Large intestine (tissue), 3 donors: ENCODE results near the gene FGGY. TPM values are rescaled to one million over a fixed set of nuclear protein-coding genes. Genes with fewer than 3 reads are reported as not detected.

Source experiments
- DNase-seq, 2 donors: peaks; one replicate each; pipeline versions ENCODE4 v3.0.0 to v3.0.0-alpha.2; 2013
- H3K27ac ChIP-seq: one replicate; pipeline ENCODE4 v1.5.1; 2013; ENCODE audit warnings: low read length
- H3K27me3 ChIP-seq: 2 replicates; pipeline ENCODE4 v1.6.1; 2013; ENCODE audit warnings: low read length; ENCODE audit not compliant: control insufficient read depth, insufficient read depth
- H3K36me3 ChIP-seq: 2 replicates; pipeline ENCODE4 v1.6.1; 2013; ENCODE audit warnings: low read length; ENCODE audit not compliant: control insufficient read depth, insufficient read depth
- H3K4me1 ChIP-seq: one replicate; pipeline ENCODE4 v1.6.1; 2013; ENCODE audit warnings: low read length; ENCODE audit not compliant: control insufficient read depth, insufficient read depth
- H3K4me3 ChIP-seq: one replicate; pipeline ENCODE4 v1.5.1; 2013; ENCODE audit warnings: low read length
- H3K9me3 ChIP-seq: one replicate; pipeline ENCODE4 v1.6.1; 2013; ENCODE audit warnings: mild to moderate bottlenecking, low read depth, low read length, moderate library complexity; ENCODE audit not compliant: control insufficient read depth
- WGBS: methylation state at CpG from one replicate; pipeline ENCODE4 v1.1.5; 2013; ENCODE audit warnings: low lambda C conversion rate; ENCODE audit not compliant: insufficient coverage; 5-methylcytosine and 5-hydroxymethylcytosine counted together
- polyA plus RNA-seq: library from polyadenylated mRNA; unstranded; fragments of 120-200 nt; gene quantifications from one replicate; pipeline ENCODE4 v1.2.1, GENCODE V29; 2013

The FGGY gene
- polyA plus RNA-seq, 1 donor: 17.5 TPM

DNA sequence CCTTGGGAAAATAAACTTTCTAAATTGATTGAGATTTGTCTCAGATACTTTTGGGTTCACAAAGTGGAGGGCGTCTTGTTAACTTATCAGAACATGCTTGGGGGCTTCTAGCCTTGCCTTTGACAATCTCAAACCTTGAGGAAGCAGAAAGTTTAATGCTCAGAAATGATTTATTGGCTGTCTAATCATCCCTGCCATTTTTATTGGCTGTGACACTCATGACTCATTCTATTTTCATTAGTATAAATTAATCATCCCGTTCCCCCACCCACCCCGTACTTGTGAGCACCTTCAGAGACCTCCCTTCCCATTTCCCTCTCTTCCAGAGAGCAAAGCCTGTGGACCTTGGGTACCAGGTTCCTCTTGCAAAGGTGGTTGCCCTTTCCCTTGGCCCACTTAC, 87.1 kb downstream of the FGGY start:
- H3K36me3 ChIP-seq: no peaks in the 10 kb centered on the region
- no peak overlapping the region for H3K27ac ChIP-seq
- H3K9me3 ChIP-seq: no peaks in the 10 kb centered on the region
- WGBS: 84% methylated on average over 3 of the region's 3 CpGs
- H3K4me3 ChIP-seq: no peak overlapping the region
- no peaks in the 10 kb centered on the region for H3K27me3 ChIP-seq
- H3K4me1 ChIP-seq: peaks cover 5% of the 10 kb centered on the region
- DNase-seq: no peak

GRCh38 chr1:59384443-59384842, 87.5 kb downstream of the FGGY start:
- Histone ChIP-seq H3K4me3 (no peak overlapping the region), H3K4me1 (peaks cover 5% of the 10 kb centered on the region), H3K9me3 (no peaks in the 10 kb centered on the region), H3K27me3 (no peaks in the 10 kb centered on the region), H3K36me3 (no peaks in the 10 kb centered on the region), H3K27ac (no peak overlapping the region)
- DNase-seq: no peak
- no CpG with 5 or more reads among the region's 1 CpG for WGBS

DNA sequence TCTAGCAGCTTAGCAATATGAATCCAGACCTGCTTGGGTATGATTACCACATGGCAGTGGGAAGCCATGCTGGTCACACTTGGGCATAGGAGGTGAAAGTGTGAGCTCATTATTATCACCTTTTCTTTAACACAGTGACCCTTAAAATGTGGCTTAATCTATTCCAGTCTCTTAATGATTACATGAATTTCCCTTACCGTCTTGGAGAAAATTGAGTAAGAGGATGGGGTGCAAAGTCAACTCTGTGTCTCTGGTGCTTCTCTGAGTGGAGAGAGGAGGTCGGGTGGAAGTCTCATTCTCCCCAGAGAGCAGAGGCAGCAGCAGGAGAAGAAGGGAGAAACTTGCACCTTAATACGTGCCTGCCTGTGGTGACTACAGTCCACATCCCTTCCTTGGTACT, 91.3 kb downstream of the FGGY start:
- Histone ChIP-seq H3K9me3 (no peaks in the 10 kb centered on the region), H3K4me3 (no peak overlapping the region), H3K36me3 (no peaks in the 10 kb centered on the region), H3K27me3 (no peaks in the 10 kb centered on the region), H3K27ac (peak overlapping the region; percentile 47), H3K4me1 (peaks cover 10% of the 10 kb centered on the region)
- peak; percentile 71 to 86 for DNase-seq
- WGBS: 67% methylated on average over 1 of the region's 3 CpGs

GRCh38 chr1:59389847-59390246, 93.0 kb downstream of the FGGY start:
- no peaks in the 10 kb centered on the region for H3K27me3 ChIP-seq
- no peaks in the 10 kb centered on the region for H3K36me3 ChIP-seq
- no peaks in the 10 kb centered on the region for H3K9me3 ChIP-seq
- H3K27ac ChIP-seq: no peak overlapping the region
- peaks cover 27% of the 10 kb centered on the region for H3K4me1 ChIP-seq
- no peak for DNase-seq
- no peak overlapping the region for H3K4me3 ChIP-seq

- H3K4me1 ChIP-seq: peaks cover 29% of the 10 kb centered on the region
- no peaks in the 10 kb centered on the region for H3K9me3 ChIP-seq
- H3K4me3 ChIP-seq: no peak overlapping the region
- no peak for DNase-seq
- no peaks in the 10 kb centered on the region for H3K27me3 ChIP-seq
- no peak overlapping the region for H3K27ac ChIP-seq
- no CpG with 5 or more reads among the region's 3 CpGs for WGBS
- H3K36me3 ChIP-seq: no peaks in the 10 kb centered on the region
Measured at GRCh38 chr1:59390307-59390706, 93.4 kb downstream of the FGGY start.

- peaks cover 40% of the 10 kb centered on the region for H3K4me1 ChIP-seq
- H3K27ac ChIP-seq: no peak overlapping the region
- H3K4me3 ChIP-seq: no peak overlapping the region
- H3K36me3 ChIP-seq: no peaks in the 10 kb centered on the region
- WGBS: 73% methylated on average over 4 of the region's 7 CpGs
- no peaks in the 10 kb centered on the region for H3K9me3 ChIP-seq
- no peaks in the 10 kb centered on the region for H3K27me3 ChIP-seq
- DNase-seq: peak; percentile 38 to 52
Measured at GRCh38 chr1:59391212-59392179, 94.6 kb downstream of the FGGY start.

DNA sequence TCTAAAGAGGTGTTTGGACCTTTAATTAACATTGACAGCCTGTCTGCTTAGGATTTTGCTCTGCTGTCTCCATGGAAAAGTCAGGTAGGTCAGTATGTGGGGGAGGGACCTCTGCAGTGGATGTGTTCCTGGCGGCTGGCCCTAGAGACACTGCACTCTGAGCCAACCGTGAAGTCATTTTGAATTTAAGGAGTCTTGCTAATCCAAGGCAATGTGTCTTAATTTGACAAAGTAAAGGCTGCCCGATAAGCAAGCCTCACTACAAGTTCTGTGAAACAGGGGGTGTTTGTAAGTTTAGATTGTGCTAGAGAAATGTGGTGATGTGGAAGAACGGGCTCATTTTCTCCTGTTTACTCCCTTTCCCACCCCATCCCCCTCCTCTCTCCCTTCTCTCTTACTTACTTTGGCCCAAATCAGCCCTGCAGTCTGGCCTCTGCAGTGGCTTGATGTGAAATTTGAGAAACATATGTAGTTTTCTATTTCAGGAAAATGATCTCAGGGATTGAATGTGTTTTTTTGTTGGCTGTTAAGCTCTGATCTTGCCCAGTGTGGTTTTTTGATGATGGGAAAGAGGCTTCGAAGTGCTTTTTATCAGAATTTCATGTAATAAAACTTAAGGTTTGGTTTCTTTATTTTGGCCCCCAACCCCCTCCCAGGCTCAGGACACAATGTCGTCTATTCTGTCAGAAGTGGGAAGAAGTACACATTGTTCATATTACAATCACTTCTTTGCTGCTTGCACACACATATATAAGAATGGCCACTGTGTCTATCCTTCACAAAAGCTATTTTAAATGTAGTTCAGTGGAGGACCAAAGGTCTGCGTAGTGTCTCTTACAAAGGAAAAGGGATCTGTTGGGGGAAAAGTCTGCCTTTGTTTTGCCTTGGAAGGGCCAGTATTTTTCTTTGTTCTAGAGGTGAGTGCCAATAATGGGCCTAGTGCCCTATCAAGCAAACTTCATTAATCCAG, 96.6 kb downstream of the FGGY start:
- Histone ChIP-seq H3K27me3 (no peaks in the 10 kb centered on the region), H3K9me3 (no peaks in the 10 kb centered on the region), H3K36me3 (no peaks in the 10 kb centered on the region), H3K4me1 (peaks cover 41% of the 10 kb centered on the region), H3K27ac (peak overlapping the region; percentile 74), H3K4me3 (no peak overlapping the region)
- WGBS: no CpG with 5 or more reads among the region's 7 CpGs
- DNase-seq: peak; percentile 61 to 72

DNA sequence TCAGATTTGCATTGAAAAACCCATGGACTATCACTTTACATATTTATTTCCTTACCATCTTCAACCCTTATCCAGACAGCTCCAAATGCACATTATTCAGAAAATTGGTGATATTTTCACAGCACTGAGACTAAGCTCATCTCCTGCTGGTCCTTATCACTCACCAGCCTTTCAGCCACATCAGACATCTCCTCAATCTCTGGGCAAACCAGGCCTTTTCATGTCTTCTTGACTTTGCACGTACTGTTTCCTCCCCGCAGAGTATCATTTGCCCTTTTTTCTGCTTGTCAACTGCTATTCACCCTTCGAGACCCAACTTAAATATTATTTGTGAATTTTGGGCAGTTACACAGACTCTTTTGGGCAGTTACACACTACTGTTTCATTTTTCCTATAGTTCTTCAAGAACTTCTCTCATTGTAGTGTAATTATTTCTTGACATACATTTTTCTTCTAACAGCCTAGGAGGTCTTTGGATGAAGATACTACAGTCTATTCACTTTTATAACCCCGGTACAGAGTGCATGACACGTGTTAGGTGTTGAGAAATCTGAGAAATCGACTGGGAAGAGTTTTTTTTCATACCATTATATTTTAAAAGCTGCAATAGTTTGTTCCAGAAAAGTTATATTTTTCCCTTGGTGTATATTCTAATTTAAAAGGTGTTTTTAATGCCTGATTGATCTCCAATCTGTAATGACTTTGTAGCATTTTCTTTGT, 98.0 kb downstream of the FGGY start:
- WGBS: 53% methylated on average over 6 of the region's 6 CpGs
- H3K9me3 ChIP-seq: no peaks in the 10 kb centered on the region
- peak; percentile 69 to 84 for DNase-seq
- no peaks in the 10 kb centered on the region for H3K36me3 ChIP-seq
- peak overlapping the region; percentile 74 for H3K27ac ChIP-seq
- H3K4me1 ChIP-seq: peaks cover 41% of the 10 kb centered on the region
- H3K27me3 ChIP-seq: no peaks in the 10 kb centered on the region
- no peak overlapping the region for H3K4me3 ChIP-seq

- DNase-seq: peak; percentile 47 to 73
- no CpG with 5 or more reads among the region's 1 CpG for WGBS
- Histone ChIP-seq H3K4me3 (no peak overlapping the region), H3K9me3 (no peaks in the 10 kb centered on the region), H3K27me3 (no peaks in the 10 kb centered on the region), H3K27ac (peak overlapping the region; percentile 74), H3K4me1 (peaks cover 41% of the 10 kb centered on the region), H3K36me3 (no peaks in the 10 kb centered on the region)
Measured at GRCh38 chr1:59396387-59396786, 99.5 kb downstream of the FGGY start.
